ENCODE results near the gene NEK7.
"Not testable (repeated sequence)": the region's sequence is repeated elsewhere in the genome, so short reads cannot be mapped to it uniquely, and the experiment has no call there.

Gene NEK7

DNA sequence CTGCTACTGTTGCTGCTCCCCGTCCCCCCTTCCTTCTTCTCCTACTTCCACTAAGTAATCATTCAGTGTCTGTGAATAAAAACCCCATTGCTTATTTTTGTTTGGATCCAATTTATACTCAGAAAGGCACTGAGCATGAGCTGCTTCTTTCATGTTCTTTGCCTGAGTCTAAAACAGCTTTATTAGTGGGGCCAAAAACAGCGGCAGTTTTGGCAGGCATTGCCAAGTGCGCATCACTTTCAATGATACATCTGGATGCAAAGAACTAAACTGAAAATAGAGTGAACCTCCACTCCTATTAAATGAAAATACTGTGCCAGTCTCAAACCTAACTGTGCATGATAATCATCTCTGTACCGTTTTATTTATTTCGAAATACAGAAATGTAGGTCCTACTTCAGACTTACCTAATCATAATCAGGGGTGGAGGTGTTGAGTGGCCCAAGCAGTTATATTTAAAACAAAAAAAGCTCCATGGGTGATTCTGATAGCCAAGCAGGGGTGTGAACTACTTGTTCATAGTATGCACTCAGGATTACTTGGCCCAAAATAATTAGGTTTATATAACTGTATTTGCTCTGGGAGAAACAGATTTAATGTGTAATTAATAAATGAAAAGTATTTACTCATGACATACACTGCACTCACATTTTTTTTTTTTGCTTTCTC lies 48.4 kb downstream of the NEK7 start:
- DNase-seq (ENCODE audit: low read depth, low spot score), result no peak

- DNase-seq (ENCODE audit: low read depth, low spot score), result no peak
Observed at GRCh38 chr1:198206292-198206691, 49.5 kb downstream of the NEK7 start.

DNA sequence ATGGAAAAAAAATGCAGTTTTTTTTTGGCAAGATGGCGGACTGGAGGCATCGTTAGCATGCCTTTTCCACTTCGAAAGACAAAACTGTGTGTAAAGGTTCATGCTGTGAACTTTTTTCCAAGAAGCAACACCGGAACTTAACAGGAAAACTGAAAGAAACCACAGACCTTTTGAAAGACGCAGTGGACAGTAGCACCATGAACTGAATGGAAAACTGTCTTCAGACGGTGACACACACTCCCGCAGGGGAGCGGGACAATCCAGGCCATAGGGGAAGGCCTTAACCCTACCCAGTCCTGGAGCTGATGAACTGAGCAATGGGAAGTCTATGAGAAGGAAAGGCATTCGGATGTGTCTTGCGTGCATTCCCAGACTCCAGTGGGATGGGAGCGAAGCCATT lies 54.9 kb downstream of the NEK7 start:
- DNase-seq (ENCODE audit: low read depth, low spot score), result no peak

GRCh38 chr1:198212126-198212525 lies 55.3 kb downstream of the NEK7 start:
- DNase-seq (ENCODE audit: low read depth, low spot score), result no peak

- DNase-seq (ENCODE audit: low read depth, low spot score), result no peak
Observed at GRCh38 chr1:198212675-198213074, 55.9 kb downstream of the NEK7 start.

DNA sequence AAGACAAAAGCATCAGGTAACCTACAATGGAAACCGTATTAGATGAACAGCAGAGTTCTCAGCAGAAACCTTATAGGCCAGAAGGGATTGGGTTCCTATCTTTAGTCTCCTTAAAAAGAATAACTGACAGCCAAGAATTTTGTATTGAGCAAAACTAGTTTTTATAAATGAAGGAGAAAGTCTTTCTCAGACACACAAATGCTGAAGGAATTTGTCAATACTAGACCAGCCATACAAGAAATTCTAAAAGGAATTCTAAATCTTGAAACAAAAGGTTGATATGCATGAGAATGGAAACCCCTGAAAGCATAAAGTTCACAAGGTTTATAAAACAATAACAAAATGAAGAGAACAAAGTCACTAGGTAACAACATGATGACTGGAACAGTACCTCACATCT lies 58.1 kb downstream of the NEK7 start:
- DNase-seq (ENCODE audit: low read depth, low spot score), result no peak

DNA sequence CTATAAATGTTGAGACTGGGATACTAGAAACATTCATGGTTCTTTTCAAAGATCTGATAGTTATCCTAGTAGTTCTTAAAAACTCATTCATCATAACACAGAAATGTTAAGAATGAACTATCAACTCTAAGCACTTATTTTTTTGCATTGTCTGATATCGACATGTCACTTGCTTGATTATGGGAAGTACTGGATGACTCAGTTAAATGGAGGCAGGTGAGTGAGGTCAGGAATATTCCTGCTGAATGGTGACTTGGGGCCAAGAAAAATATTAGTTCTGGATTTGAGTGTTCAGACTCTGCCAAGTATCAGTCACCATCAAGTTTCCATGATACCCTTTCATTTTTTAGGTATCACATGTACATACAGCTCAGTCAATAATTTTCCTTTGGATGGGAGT lies 63.6 kb downstream of the NEK7 start:
- no peak for DNase-seq (ENCODE audit: low read depth, low spot score)

DNA sequence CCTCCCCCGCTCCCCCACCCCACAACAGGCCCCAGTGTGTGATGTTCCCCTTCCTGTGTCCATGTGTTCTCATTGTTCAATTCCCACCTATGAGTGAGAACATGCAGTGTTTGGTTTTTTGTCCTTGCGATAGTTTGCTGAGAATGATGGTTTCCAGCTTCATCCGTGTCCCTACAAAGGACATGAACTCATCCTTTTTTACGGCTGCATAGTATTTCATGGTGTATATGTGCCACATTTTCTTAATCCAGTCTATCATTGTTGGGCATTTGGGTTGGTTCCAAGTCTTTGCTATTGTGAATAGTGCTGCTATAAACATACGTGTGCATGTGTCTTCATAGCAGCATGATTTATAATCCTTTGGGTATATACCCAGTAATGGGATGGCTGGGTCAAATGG lies 70.2 kb downstream of the NEK7 start:
- DNase-seq (ENCODE audit: low read depth, low spot score), result not testable (repeated sequence)

GRCh38 chr1:198227454-198227853 lies 70.7 kb downstream of the NEK7 start:
- DNase-seq (ENCODE audit: low read depth, low spot score), result not testable (repeated sequence)

- no peak for DNase-seq (ENCODE audit: low read depth, low spot score)
Observed at GRCh38 chr1:198228925-198229324, 72.1 kb downstream of the NEK7 start.

DNA sequence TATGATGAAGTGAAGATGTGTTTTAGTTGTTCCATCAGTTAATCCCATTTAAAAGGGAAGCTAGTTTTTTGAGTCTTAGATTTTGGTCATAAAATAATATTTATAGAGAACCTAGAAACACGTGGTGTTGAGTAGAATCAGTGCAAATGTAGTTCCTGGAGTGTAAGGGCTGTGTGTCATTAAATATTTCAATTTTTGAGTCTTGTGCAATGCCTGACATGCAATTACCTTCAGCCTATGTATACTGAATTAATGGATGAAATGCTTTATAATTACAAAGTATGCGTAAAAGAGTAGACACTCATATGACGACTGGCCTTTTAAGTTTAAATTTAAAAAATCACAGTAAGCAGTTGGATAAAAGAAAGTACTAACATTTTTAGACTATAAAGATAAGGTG lies 75.0 kb downstream of the NEK7 start:
- DNase-seq (ENCODE audit: low read depth, low spot score), result no peak

DNA sequence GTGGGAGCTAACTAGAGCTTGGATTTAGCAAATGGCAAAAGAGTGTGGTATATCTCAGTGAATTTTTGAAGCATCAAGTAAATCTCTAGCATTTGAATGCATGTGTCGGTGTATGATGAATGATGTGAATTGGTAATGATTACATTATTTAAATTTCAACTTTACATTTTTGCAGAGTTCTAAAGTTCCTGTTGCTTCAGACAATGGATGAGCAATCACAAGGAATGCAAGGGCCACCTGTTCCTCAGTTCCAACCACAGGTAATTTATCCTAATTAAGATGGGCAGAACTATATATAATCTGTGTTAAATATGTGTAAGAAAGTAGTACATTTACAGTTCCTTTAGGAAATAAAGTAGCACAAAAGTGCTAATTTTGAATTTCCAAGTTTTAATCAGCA lies 75.6 kb downstream of the NEK7 start:
- no peak for DNase-seq (ENCODE audit: low read depth, low spot score)

DNA sequence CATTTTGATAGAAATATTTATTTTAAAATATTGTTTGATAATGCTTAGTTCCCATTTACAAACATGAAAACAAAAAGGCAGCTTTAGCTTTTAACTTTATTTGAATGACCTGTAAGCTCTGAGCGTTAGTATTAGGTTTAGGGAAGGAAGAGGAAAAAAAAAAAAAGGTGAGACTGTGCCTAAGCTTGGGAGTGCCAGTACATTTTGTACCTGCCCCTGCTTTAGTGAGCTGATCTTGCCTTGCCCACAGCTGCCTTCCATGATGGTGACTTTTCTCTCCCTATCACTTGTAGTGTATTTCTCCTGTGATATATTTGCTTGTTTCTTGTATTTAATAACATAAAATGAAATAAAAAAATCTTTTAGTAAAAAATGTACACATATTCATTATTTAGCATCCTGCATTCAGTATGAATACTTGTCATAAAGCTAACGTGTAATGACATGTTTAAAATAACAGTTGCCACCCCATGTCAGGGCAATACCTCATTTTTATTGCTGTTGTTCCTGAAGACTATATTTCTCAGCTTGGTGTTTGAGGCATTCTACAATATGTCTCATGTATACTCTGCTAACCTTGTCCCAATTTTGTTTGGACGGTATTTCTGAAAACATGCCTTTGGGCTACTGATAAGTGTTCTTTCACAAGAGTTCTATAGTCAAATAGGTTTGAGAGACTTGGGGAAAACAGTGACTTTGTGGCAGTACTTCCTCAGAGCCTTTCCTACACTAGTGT lies 76.3 kb downstream of the NEK7 start:
- no peak for DNase-seq (ENCODE audit: low read depth, low spot score)

DNA sequence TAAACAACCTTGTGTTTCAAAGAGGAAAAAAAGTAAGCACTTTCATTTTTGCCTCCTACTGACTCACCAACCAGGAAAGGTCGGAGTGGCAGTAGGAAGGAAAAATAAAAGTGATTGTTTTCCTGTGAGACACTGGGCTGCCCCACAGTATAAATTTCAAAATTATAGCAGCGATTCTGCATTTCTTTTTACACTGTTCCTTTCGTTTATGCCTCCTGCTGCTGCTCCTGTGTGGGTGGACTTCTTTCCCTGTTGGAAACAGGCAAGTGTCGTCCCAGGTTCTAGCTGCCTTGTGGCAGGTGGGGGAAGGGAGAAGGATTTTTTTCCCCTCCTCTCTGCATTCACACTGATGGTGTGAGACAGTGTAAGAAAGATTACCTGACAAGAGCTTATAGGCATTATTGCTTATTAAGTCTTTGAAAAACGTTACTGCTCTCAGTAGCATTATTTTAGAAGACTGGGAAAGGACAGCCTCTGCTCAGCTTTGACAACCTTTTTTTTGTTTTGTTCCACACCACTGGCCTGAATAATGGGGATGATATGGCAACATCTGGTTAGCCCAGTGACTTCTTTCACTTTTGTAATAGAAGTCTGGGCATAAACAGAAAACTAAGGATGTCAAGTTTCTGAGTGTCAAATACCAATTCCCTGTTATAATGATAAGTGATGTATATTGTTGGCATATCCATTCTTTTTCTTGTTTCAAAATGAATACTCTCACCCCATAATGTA lies 77.9 kb downstream of the NEK7 start:
- DNase-seq (ENCODE audit: low read depth, low spot score), result no peak

DNA sequence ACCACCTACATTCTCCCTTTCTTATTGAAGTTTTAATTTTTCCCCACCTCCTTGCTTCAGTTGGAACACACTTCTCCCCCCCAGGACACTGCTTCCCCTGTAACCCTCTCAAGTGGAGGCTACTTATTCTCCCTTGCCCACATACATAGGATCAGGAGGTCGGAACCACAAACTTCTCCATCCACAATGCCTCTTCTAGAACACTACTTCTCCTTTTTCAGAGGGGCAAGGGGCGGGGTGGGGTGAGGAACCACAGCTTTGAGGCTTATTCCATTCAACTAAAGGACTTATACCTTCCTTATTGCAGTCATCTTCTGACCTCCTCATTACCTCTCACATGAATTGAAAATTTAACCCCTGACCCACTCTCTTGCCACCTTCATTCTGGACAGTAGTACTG lies 81.3 kb downstream of the NEK7 start:
- DNase-seq (ENCODE audit: low read depth, low spot score), result no peak

DNA sequence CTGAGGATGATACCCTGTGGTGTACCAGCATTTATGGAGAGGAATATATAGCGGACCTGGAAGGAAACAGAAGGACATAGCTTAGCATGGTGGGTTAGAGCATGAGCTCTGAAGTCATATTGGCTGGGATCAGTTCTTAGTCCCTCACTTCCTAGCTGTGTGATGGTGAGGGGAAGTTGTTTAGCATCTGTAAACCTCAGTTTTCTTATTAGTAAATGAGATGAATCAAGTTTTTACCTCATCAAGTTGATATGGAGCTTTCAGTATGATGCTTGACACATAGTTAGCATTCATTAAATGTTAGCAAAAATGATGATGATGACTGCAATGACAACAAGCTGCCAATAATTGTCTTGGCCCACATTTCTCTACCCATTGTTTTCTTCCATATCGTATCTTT lies 84.8 kb downstream of the NEK7 start:
- no peak for DNase-seq (ENCODE audit: low read depth, low spot score)

GRCh38 chr1:198244772-198245171 lies 88.0 kb downstream of the NEK7 start:
- DNase-seq (ENCODE audit: low read depth, low spot score), result no peak

DNA sequence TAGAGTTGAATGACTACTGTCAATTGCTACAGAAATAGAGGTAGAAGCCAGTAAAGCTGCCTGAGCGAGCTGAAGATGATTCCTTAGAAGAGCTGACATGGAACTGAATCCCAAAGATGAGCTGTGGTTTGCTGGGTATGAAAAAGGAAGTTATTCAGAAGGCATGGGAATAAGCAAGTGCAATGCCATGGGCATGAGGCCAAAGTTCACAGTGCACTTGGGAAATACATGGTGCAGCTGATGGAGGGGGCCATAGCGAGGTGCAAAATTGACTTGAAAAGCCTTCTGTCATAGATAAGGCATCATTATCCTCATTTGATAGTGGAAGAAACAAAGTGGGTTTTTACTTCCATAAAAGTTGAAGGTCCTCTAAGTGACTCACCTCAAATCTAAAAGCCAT lies 88.6 kb downstream of the NEK7 start:
- DNase-seq (ENCODE audit: low read depth, low spot score), result no peak

GRCh38 chr1:198246337-198246736 lies 89.5 kb downstream of the NEK7 start:
- DNase-seq (ENCODE audit: low read depth, low spot score), result no peak

DNA sequence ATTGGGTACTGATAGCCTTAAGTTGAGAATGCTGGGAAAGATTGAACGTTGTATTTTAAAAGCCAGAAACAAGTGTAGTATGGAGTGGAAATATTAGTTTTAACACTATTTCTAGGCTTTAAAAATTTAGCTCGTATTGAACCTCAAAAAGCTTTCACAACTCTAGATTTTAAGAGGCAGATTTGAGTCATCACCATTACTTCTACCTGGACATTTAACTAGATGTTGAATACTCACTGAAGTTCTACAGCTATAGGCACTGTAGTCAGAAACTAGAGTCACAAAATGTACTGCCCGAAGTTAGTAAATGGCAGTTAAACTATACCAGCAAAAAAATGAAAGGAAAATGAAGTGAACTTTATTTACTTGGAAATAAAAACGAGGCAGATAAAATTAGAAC lies 96.5 kb downstream of the NEK7 start:
- DNase-seq (ENCODE audit: low read depth, low spot score), result no peak

- DNase-seq (ENCODE audit: low read depth, low spot score), result no peak
Observed at GRCh38 chr1:198253668-198254067, 96.9 kb downstream of the NEK7 start.

GRCh38 chr1:198254521-198254920 lies 97.7 kb downstream of the NEK7 start:
- DNase-seq (ENCODE audit: low read depth, low spot score), result no peak

DNA sequence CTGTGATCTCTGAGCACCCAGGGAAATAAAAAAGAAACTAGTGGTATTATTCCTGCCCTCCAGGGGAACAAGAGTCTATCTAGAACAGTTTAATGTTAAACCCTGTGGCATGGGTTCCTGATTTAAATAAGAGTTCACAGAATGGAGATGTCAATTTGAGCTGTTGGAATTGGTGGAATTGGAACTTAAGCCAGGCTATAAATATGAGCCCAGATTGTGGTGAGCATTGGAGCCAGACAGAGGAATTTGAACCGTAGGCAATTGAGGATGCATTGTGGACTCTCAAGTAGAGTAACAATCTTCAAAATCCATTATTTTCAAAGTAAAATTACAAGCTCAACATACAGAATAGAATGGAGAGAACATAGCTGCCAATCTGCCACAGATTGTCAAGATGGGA lies 98.2 kb downstream of the NEK7 start:
- DNase-seq (ENCODE audit: low read depth, low spot score), result no peak
